SK-N-SH (cell line): ENCODE data around the gene TRAPPC8. TPM values are rescaled to one million over a fixed set of nuclear protein-coding genes. Genes with fewer than 3 reads are reported as not detected.

ENCODE experiments used
- CTCF ChIA-PET: fragments of 300-600, 350-600 bp; formaldehyde crosslinking; extraction: SDS; loops from one replicate; lab custom pipeline; 2021; lab: Yijun Ruan, JAX
- POLR2A ChIA-PET: fragments of 350-600 bp; sonication (Branson Sonifier 250); formaldehyde crosslinking; extraction: SDS; loops from one replicate; lab custom pipeline; 2020; ENCODE audit warnings: antibody characterized with exemption, inconsistent platforms; lab: Yijun Ruan, JAX
- DNase-seq: peaks from one replicate; pipeline ENCODE4 v3.0.0; 2012
- H2AFZ ChIP-seq: fragments of 200-600 bp; sonication (generic); 2 replicates; pipeline ENCODE4 v1.8.1; 2016; ENCODE audit warnings: antibody characterized with exemption, mild to moderate bottlenecking, low read depth
- H3F3A ChIP-seq: fragments of 200-600 bp; sonication (generic); replicated peaks from 2 replicates; pipeline ENCODE3; 2016; ENCODE audit warnings: antibody characterized with exemption, mild to moderate bottlenecking; ENCODE audit not compliant: insufficient read depth
- H3K27ac ChIP-seq, 2 experiments: fragments of 200-500 bp in 1 of 2; fragments of 200-600 bp in 1 of 2; sonication (Bioruptor generic) in 1 of 2; sonication (generic), shearing (Covaris generic) in 1 of 2; 2 replicates each; pipeline versions ENCODE4 v1.5.1 to v1.6.1; 2014 to 2016; ENCODE audit warnings: low read depth in 2 of 2, inconsistent platforms in 1 of 2, low read length in 1 of 2, mild to moderate bottlenecking in 1 of 2, mixed read lengths in 1 of 2
- H3K27me3 ChIP-seq: fragments of 200-600 bp; sonication (generic), shearing (Covaris generic); 2 replicates; pipeline ENCODE4 v1.6.1; 2016; ENCODE audit warnings: mixed run types; ENCODE audit not compliant: insufficient read depth
- H3K36me3 ChIP-seq, 2 experiments: fragments of 200-500 bp in 1 of 2; fragments of 200-600 bp in 1 of 2; sonication (Bioruptor generic) in 1 of 2; sonication (generic) in 1 of 2; replicated peaks in 1 of 2; 2 replicates each; pipeline versions ENCODE3 to v1.5.1; 2014 to 2016; ENCODE audit warnings: low read length in 1 of 2, mild to moderate bottlenecking in 1 of 2; ENCODE audit not compliant: insufficient read depth in 2 of 2, control insufficient read depth in 1 of 2
- H3K4me1 ChIP-seq, 2 experiments: fragments of 200-500 bp in 1 of 2; fragments of 200-600 bp in 1 of 2; sonication (Bioruptor generic) in 1 of 2; sonication (generic), shearing (Covaris generic) in 1 of 2; 2 replicates each; pipeline versions ENCODE4 v1.5.1 to v1.6.1; 2014 to 2016; ENCODE audit warnings: low read depth in 1 of 2, low read length in 1 of 2, mixed run types in 1 of 2; ENCODE audit not compliant: insufficient read depth in 2 of 2, control insufficient read depth in 1 of 2
- H3K4me2 ChIP-seq: fragments of 200-600 bp; sonication (generic), shearing (Covaris generic); 2 replicates; pipeline ENCODE4 v1.6.1; 2017; ENCODE audit warnings: mixed run types
- H3K4me3 ChIP-seq, 2 experiments: fragments of 200-500 bp in 1 of 2; fragments of 200-600 bp in 1 of 2; sonication (Bioruptor generic) in 1 of 2; sonication (generic), shearing (Covaris generic) in 1 of 2; 2 replicates each; pipeline versions ENCODE4 v1.5.1 to v1.8.1; 2014 to 2016; ENCODE audit warnings: low read depth in 2 of 2, inconsistent platforms in 1 of 2, low read length in 1 of 2, mild to moderate bottlenecking in 1 of 2, mixed read lengths in 1 of 2, moderate library complexity in 1 of 2
- H3K79me2 ChIP-seq: fragments of 200-600 bp; sonication (generic); 2 replicates; pipeline ENCODE4 v1.8.1; 2017; ENCODE audit warnings: mild to moderate bottlenecking; ENCODE audit not compliant: insufficient read depth
- H3K9ac ChIP-seq: fragments of 200-600 bp; sonication (generic); 2 replicates; pipeline ENCODE4 v1.6.1; 2017; ENCODE audit warnings: mixed run types
- H3K9me2 ChIP-seq: fragments of 200-600 bp; sonication (generic); 2 replicates; pipeline ENCODE4 v1.6.1; 2017; ENCODE audit warnings: mixed run types
- H3K9me3 ChIP-seq: fragments of 200-600 bp; sonication (generic); 2 replicates; pipeline ENCODE4 v1.6.1; 2017; ENCODE audit warnings: mixed run types, mild to moderate bottlenecking, moderate library complexity
- H4K20me1 ChIP-seq: fragments of 200-600 bp; sonication (generic); 2 replicates; pipeline ENCODE4 v1.6.1; 2017; ENCODE audit warnings: mild to moderate bottlenecking, mixed run types; ENCODE audit not compliant: insufficient read depth
- ELF1 ChIP-seq: IDR thresholded peaks from 2 replicates; pipeline ENCODE4 v1.4.0; 2012
- EP300 ChIP-seq, 2 experiments: IDR thresholded peaks; 2 replicates each; pipeline versions ENCODE4 v1.4.0 to v1.6.1; 2012; ENCODE audit warnings: borderline replicate concordance in 1 of 2, low read depth in 1 of 2, low read length in 1 of 2
- EZH2phosphoT487 ChIP-seq: fragments of 200-600 bp; sonication (generic); IDR thresholded peaks from 2 replicates; pipeline ENCODE4 v1.6.1; 2017; ENCODE audit warnings: low read depth, mixed run types, mild to moderate bottlenecking, antibody characterized with exemption, moderate library complexity, borderline replicate concordance
- GABPA ChIP-seq: IDR thresholded peaks from 2 replicates; pipeline ENCODE4 v1.4.0; 2012; ENCODE audit warnings: low read depth, mild to moderate bottlenecking
- MEF2A ChIP-seq: IDR thresholded peaks from 2 replicates; pipeline ENCODE4 v1.4.0; 2012; ENCODE audit warnings: low read depth, borderline replicate concordance
- MXI1 ChIP-seq: IDR thresholded peaks from 2 replicates; pipeline ENCODE4 v1.6.1; 2012; ENCODE audit warnings: mild to moderate bottlenecking, low read depth, low read length, improper control_type of control experiment
- POLR2AphosphoS5 ChIP-seq: IDR thresholded peaks from 2 replicates; pipeline ENCODE4 v1.6.1; 2012; ENCODE audit warnings: low read depth, low read length
- RAD21 ChIP-seq: IDR thresholded peaks from 2 replicates; pipeline ENCODE4 v1.6.1; 2012; ENCODE audit warnings: mild to moderate bottlenecking, low read length
- RFX5 ChIP-seq: IDR thresholded peaks from 2 replicates; pipeline ENCODE4 v1.6.1; 2012; ENCODE audit warnings: mild to moderate bottlenecking, improper control_type of control experiment, low read length
- RXRA ChIP-seq: IDR thresholded peaks from 2 replicates; pipeline ENCODE4 v1.4.0; 2012; ENCODE audit warnings: low read depth, mild to moderate bottlenecking, borderline replicate concordance
- TAF1 ChIP-seq: IDR thresholded peaks from 2 replicates; pipeline ENCODE4 v1.6.1; 2012; ENCODE audit warnings: low read depth, mild to moderate bottlenecking, low read length, moderate library complexity, borderline replicate concordance
- TCF12 ChIP-seq: IDR thresholded peaks from 2 replicates; pipeline ENCODE4 v1.4.0; 2012
- USF2 ChIP-seq: fragments of 150-350 bp; IDR thresholded peaks from 2 replicates; pipeline ENCODE4 v1.6.1; 2017; ENCODE audit warnings: antibody characterized with exemption, low read length, low read depth, borderline replicate concordance
- YY1 ChIP-seq: IDR thresholded peaks from 2 replicates; pipeline ENCODE4 v1.4.0; 2012; ENCODE audit warnings: low read depth, mild to moderate bottlenecking
- WGBS: methylation state at CpG from one replicate; pipeline ENCODE4 v1.1.6; 2017; ENCODE audit warnings: low lambda C conversion rate; 5-methylcytosine and 5-hydroxymethylcytosine counted together
- polyA plus RNA-seq, 3 experiments: library from polyadenylated mRNA; depleted of rRNA; stranded (reverse); fragments of >200 nt; gene quantifications; 2 replicates each; pipeline ENCODE4 v1.2.3, GENCODE V29; 2012
- TF ChIP-seq, protein P1 (sequence below): fragments of 150-350 bp; IDR thresholded peaks from 2 replicates; pipeline ENCODE4 v1.6.1; 2016; ENCODE audit warnings: mild to moderate bottlenecking, low read depth, low read length

TRAPPC8 gene
- polyA plus RNA-seq, 1 of the 3 experiments (the other 2 are of a cell fraction) = 14.9 TPM

DNA sequence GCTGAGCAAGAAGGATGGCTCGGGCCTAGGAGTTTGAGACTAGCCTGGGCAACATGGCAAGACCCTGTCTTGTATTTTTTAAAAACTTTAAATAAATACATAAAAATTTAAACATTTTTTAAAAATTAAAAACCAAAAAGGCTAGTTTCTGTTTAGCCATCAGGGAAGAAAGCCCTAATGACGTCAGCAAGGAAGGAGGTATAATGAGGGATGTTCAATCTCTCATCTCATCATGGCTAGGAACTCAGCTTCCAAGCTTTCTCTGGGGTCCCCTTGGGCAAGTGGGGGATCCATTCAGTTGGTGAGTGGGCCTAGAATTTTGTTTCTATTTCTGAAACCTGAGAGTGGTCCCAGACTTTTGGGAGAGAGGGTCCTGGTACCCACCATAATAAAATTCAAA lies 147.2 kb downstream of the TRAPPC8 start (continued):
- TF ChIP-seq USF2 (no peak), EZH2phosphoT487 (no peak)

GRCh38 chr18:31793531-31793930 lies 149.4 kb downstream of the TRAPPC8 start:
- ChIA-PET POLR2A (no interaction called here), CTCF (interaction anchor here (1.1 kb wide), 1 partner anchor 16 kb away, joined by 3 read pairs; no protein-coding TSS in a partner anchor)
- Histone ChIP-seq H3K9ac (no peak overlapping the region), H3K79me2 (no peaks in the 10 kb centered on the region), H3F3A (no peaks in the 10 kb centered on the region), H3K4me3 (no peak overlapping the region), H3K9me3 (no peaks in the 10 kb centered on the region), H3K4me2 (no peak overlapping the region), H3K4me1 (no peaks in the 10 kb centered on the region), H3K27ac (no peak overlapping the region), H3K27me3 (no peaks in the 10 kb centered on the region), H3K36me3 (no peaks in the 10 kb centered on the region), H2AFZ (no peak overlapping the region), H4K20me1 (no peaks in the 10 kb centered on the region), H3K9me2 (no peaks in the 10 kb centered on the region)
- no peak for DNase-seq
- TF ChIP-seq RXRA (no peak), TCF12 (no peak), MEF2A (no peak), ELF1 (no peak), RFX5 (no peak), TAF1 (no peak), USF2 (no peak), YY1 (no peak), RAD21 (no peak)

- Histone ChIP-seq H3F3A (no peaks in the 10 kb centered on the region), H3K9ac (no peak overlapping the region), H3K27me3 (no peaks in the 10 kb centered on the region), H2AFZ (no peak overlapping the region), H3K9me2 (no peaks in the 10 kb centered on the region), H3K27ac (no peak overlapping the region), H3K4me2 (no peak overlapping the region), H3K4me1 (no peaks in the 10 kb centered on the region), H4K20me1 (no peaks in the 10 kb centered on the region), H3K79me2 (no peaks in the 10 kb centered on the region), H3K36me3 (no peaks in the 10 kb centered on the region), H3K9me3 (no peaks in the 10 kb centered on the region), H3K4me3 (no peak overlapping the region)
- TF ChIP-seq EP300 (IDR thresholded peaks at IDR 0.05; ENCODE audit: borderline replicate concordance in 1 of 2, low read depth in 1 of 2, low read length in 1 of 2) = no peak
- no peak for TF ChIP-seq POLR2AphosphoS5
- no peak for TF ChIP-seq GABPA
- no peak for TF ChIP-seq EZH2phosphoT487
- TF ChIP-seq, protein P1, sequence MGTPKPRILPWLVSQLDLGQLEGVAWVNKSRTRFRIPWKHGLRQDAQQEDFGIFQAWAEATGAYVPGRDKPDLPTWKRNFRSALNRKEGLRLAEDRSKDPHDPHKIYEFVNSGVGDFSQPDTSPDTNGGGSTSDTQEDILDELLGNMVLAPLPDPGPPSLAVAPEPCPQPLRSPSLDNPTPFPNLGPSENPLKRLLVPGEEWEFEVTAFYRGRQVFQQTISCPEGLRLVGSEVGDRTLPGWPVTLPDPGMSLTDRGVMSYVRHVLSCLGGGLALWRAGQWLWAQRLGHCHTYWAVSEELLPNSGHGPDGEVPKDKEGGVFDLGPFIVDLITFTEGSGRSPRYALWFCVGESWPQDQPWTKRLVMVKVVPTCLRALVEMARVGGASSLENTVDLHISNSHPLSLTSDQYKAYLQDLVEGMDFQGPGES = no peak
- no peak for TF ChIP-seq MXI1
- WGBS = 61% methylated on average over 2 of the region's 2 CpGs
- ChIA-PET POLR2A (no interaction called here), CTCF (no interaction called here)
- DNase-seq = no peak
Observed at GRCh38 chr18:31792580-31792911, 150.4 kb downstream of the TRAPPC8 start.
